ENCODE data around the gene TMEM200A. TPM values are rescaled to one million over a fixed set of nuclear protein-coding genes. Genes with fewer than 3 reads are reported as not detected.

The TMEM200A gene
- total and polyA plus RNA-seq, 2 of the 8 experiments (the other 6 are each of a cell fraction or from before 2014, with no cell fraction given) = 6.2 to 13.9 TPM

- no peak for TF ChIP-seq CBX8 (IDR thresholded peaks at IDR 0.05; ENCODE audit: borderline replicate concordance, low read depth, low read length)
- no peak for TF ChIP-seq PHF8 (conservative IDR thresholded peaks at IDR 0.05; ENCODE audit: low read depth, low read length)
- no peak for TF ChIP-seq ATF3 (IDR thresholded peaks at IDR 0.05; ENCODE audit: insufficient read depth, low read depth, low read length)
- TF ChIP-seq TCF12 (IDR thresholded peaks at IDR 0.05; ENCODE audit: low read depth, low read length) = no peak
- TF ChIP-seq TBP (IDR thresholded peaks at IDR 0.05; ENCODE audit: low read depth, low read length) = no peak
- no peak for TF ChIP-seq YY1 (IDR thresholded peaks at IDR 0.05; ENCODE audit: low read depth, low read length)
- no peak for TF ChIP-seq BACH1 (IDR thresholded peaks at IDR 0.05; ENCODE audit: low read length)
- no peak for TF ChIP-seq CTBP2 (IDR thresholded peaks at IDR 0.05; ENCODE audit: borderline replicate concordance, insufficient read depth, insufficient read length, low read length)
- TF ChIP-seq TAF7 (optimal IDR thresholded peaks at IDR 0.05; ENCODE audit: borderline replicate concordance, low read depth, low read length) = no peak
- no peak for FAIRE-seq
- H3K4me1 ChIP-seq (replicated peaks in 1 of 4; ENCODE audit: control insufficient read depth in 3 of 4, insufficient read depth in 4 of 4, low read length in 3 of 4) = no peaks in the 10 kb centered on the region
Observed at GRCh38 chr6:130489514-130489913, 123.7 kb downstream of the TMEM200A start.

More at GRCh38 chr6:130489514-130489913, 123.7 kb downstream of the TMEM200A start:
- Histone ChIP-seq H2BK120ac (replicated peaks; ENCODE audit: low read depth, low read length) (no peak overlapping the region), H3K23ac (ENCODE audit: insufficient read length) (no peak overlapping the region), H4K8ac (ENCODE audit: extremely low read depth, insufficient read depth, low read length) (no peak overlapping the region), H3K18ac (ENCODE audit: extremely low read depth, low read length) (no peak overlapping the region), H3K9me3 (ENCODE audit: insufficient read depth in 2 of 2, low read depth in 1 of 2, low read length in 1 of 2) (no peaks in the 10 kb centered on the region), H4K91ac (replicated peaks; ENCODE audit: insufficient read length, low read length) (no peak overlapping the region), H3K27me3 (replicated peaks in 1 of 4; ENCODE audit: control insufficient read depth in 3 of 4, extremely low read depth in 1 of 4, insufficient read depth in 3 of 4, low read length in 3 of 4) (no peaks in the 10 kb centered on the region), H2AK5ac (ENCODE audit: low read depth, low read length) (no peak overlapping the region), H3K79me1 (ENCODE audit: low read depth, low read length) (no peaks in the 10 kb centered on the region), H3K36me3 (ENCODE audit: control insufficient read depth in 2 of 4, insufficient read depth in 4 of 4, low read length in 3 of 4) (no peaks in the 10 kb centered on the region), H2BK12ac (ENCODE audit: low read depth, low read length) (no peak overlapping the region), H3K14ac (ENCODE audit: insufficient read length) (no peak overlapping the region), H4K20me1 (replicated peaks in 1 of 2; ENCODE audit: control insufficient read depth in 1 of 2, insufficient read depth in 2 of 2, low read length in 2 of 2) (no peaks in the 10 kb centered on the region), H2BK5ac (ENCODE audit: low read depth, low read length) (no peak overlapping the region), H3K4me3 (ENCODE audit: extremely low read depth in 1 of 4, insufficient read depth in 2 of 4, low read depth in 3 of 4, low read length in 4 of 4) (no peak overlapping the region), H3K79me2 (ENCODE audit: control insufficient read depth in 1 of 2, insufficient read depth in 2 of 2, low read length in 2 of 2) (no peaks in the 10 kb centered on the region), H3K27ac (ENCODE audit: low read depth, low read length) (no peak overlapping the region), H3K23me2 (ENCODE audit: low read depth, low read length) (no peaks in the 10 kb centered on the region), H2BK15ac (ENCODE audit: low read length) (no peak overlapping the region), H2BK20ac (ENCODE audit: low read length) (no peak overlapping the region), H2AFZ (ENCODE audit: low read length) (no peak overlapping the region), H3K9ac (replicated peaks in 1 of 4; ENCODE audit: extremely low read depth in 1 of 4, low read depth in 3 of 4, low read length in 3 of 4) (no peak overlapping the region), H3K4me2 (ENCODE audit: insufficient read depth in 1 of 2, low read depth in 2 of 2, low read length in 2 of 2) (no peak overlapping the region), H4K5ac (ENCODE audit: insufficient read length, low read depth, low read length) (no peak overlapping the region), H3K4ac (replicated peaks; ENCODE audit: insufficient read length, low read depth, low read length) (no peak overlapping the region), H3K56ac (replicated peaks; ENCODE audit: insufficient read length, low read depth, low read length) (no peak overlapping the region)
- WGBS, 2 experiments (ENCODE audit: extremely low coverage in 1 of 2, insufficient coverage in 1 of 2, insufficient read length in 1 of 2, insufficient replicate concordance in 2 of 2, low coverage in 1 of 2, low lambda C conversion rate in 2 of 2, missing lambda C conversion rate in 1 of 2) = 95% methylated on average over 1 of the region's 1 CpG; no CpG with 5 or more reads in 1 of the 2 experiments
- ChIA-PET CTCF (ENCODE audit: partially characterized antibody) (interaction anchor here (0.6 to 1.3 kb wide), 2 partner anchors 22 to 633 kb away, joined by 4 to 5 read pairs; no protein-coding TSS in a partner anchor), POLR2A (ENCODE audit: partially characterized antibody) (no interaction called here)
- DNase-seq (ENCODE audit: low read depth in 1 of 2, low spot score in 2 of 2) = no peak
